Renal cortical epithelial cell (primary cell): ENCODE measurements around the gene NELL1. TPM values are rescaled to one million over a fixed set of nuclear protein-coding genes. Genes with fewer than 3 reads are reported as not detected.

Source experiments
- DNase-seq: peaks from one replicate; pipeline ENCODE4 v3.0.0-alpha.2; 2011; ENCODE audit warnings: low read depth
- total RNA-seq: library from RNA; depleted of rRNA; stranded (reverse); fragments of >200 nt; gene quantifications from 2 replicates; pipeline ENCODE4 v1.2.3, GENCODE V29; 2014

The NELL1 gene
- total RNA-seq, 1 donor from 2014 or later = not detected

DNA sequence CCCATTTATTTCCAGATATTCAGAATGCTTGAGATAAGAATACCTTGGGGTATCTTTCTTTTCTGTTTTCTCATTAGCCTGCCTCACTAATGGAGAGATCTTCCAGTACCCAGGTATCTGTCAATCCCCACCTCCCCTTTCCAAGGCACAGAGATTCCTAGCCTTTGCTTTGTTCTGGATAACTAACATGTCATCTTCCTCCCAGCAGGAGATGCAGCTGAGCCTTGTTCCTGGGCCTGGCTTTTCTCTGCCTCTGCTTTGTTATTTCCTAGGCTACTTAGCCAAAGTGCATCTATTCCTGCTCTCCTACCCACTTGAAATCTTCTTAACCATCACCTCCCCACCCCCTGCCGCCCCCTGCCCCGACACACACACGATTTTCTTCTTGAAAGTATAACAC lies 297.1 kb downstream of the NELL1 start:
- DNase-seq = no peak

DNA sequence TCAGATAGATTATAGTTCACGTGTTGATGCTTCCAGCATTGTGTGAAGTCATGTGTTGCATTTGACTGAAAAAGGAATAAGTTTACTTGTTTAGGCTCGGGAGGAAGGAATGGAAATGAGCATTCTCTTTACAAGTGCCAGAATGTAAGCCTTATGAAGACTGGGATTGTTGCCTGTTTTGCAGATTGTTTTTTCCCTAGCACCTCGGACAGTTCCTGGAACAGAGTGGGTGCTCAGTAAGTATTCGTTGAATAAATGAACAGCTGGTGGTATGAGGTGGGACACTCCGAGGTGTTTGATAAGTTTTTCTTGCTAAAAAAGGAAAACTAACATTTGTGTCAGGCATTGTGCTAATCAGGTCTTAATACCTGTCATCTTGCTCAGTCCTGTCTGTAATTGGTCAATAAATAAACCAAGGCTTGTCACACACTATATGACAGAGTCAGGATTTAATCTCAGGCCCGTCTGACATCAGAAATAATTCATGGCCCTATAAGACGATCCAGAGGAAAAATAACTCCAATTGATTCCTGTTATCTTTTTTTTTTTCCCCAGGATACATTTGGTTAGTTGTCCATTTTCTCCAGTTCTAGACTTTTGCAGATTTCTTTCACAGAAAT lies 304.7 kb downstream of the NELL1 start:
- DNase-seq = no peak

GRCh38 chr11:20980736-20981135 lies 311.4 kb downstream of the NELL1 start:
- DNase-seq = peak; percentile 65

GRCh38 chr11:20990447-20990846 lies 321.1 kb downstream of the NELL1 start:
- peak; percentile 5 for DNase-seq

- no peak for DNase-seq
Observed at GRCh38 chr11:20991471-20991870, 322.1 kb downstream of the NELL1 start.

GRCh38 chr11:21007297-21007696 lies 337.9 kb downstream of the NELL1 start:
- DNase-seq = no peak

DNA sequence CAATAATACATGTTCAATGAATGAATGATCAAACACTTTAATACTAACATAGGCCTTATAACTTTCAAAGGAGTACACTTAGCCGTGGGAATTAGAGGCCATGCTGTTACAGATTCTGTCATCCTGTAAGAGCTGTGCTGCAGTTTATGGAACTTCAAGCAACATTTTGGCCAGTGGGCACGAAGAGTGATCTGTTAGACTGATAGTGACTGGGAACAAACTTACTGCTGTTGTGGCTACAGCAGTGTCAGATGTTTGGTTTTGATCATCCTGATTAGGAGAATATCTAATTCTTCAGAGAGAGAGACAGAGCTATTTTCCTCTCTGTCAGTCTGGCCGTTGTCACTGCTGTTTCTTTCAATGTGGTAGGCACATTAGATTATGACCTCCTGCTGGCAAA lies 348.9 kb downstream of the NELL1 start:
- no peak for DNase-seq

DNA sequence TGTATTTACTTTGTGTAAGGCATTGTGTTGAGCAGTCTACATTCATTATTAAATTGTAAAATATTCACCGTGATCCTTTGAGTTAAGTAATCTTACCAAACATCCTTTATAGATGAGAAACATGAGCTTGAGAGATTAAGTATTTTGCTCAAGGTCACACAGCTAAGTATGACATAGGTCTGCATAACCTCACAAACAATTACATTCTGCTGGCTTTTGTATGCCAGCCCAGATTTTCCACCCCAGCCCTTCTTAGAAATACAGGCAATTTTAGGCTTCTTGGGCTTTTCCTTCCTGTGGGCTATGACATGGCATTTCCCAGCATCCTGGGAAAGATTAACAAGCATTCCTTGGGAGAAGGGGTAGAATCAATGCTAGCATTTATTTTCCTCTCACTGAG lies 357.3 kb downstream of the NELL1 start:
- peak; percentile 46 for DNase-seq

DNA sequence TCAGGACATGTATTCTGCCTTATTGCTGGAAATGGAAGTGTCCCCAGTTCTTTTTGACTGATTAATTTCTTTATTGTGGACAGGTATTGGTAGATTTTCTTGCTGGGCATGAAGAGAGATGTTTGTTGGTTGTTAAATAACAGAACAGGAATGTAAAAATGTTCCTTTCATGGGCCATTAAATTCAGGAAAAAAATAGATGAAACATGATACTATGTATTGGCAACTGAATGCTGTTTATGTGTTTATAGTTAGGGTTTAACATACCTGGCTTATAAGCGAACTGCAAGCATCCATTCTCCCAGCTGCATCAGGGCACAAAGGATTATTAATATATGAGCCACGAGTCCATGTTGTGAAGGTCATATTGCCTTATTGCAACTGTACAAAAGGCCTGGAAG lies 368.5 kb downstream of the NELL1 start:
- peak; percentile 92 for DNase-seq

- peak; percentile 27 for DNase-seq
Observed at GRCh38 chr11:21038801-21039200, 369.4 kb downstream of the NELL1 start.

DNA sequence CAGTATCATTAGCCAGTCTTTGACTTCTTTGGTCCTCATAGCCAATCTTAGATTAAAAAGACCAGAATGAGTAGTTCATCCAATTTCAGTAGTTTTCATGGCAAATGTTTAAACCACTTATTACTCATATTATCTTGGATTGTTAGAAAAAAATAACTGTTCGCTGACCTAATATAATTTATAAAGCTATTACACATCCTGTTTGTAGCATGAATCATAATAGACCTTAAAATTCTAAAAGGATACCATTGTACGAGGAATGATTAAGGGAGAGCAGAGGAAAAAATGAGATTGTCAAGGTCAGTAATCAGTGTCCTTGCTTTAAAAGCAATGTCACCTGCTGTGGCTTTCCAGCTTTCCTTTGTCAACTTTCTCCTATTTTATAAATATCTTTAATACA lies 371.2 kb downstream of the NELL1 start:
- DNase-seq = peak; percentile 27

DNA sequence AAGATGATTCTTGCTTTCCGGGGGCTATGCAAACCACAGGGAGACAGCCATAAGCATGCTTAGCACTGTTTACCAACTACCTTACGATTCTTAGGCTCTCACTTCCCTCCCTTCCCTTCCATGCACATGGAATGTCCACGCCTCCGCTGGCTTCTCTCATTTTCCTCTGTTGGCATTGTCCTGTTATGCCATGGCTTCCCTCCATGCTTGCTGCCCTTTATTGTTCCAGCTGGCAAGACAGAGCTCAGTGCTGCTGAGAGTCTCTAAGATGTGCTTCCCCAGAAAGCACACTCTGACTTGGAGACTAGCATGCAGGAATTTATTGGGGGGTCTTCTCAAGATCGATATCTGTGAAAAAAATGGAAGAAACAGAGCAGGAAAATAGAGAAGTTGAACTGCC lies 379.2 kb downstream of the NELL1 start:
- no peak for DNase-seq

- no peak for DNase-seq
Observed at GRCh38 chr11:21053466-21053865, 384.1 kb downstream of the NELL1 start.

DNA sequence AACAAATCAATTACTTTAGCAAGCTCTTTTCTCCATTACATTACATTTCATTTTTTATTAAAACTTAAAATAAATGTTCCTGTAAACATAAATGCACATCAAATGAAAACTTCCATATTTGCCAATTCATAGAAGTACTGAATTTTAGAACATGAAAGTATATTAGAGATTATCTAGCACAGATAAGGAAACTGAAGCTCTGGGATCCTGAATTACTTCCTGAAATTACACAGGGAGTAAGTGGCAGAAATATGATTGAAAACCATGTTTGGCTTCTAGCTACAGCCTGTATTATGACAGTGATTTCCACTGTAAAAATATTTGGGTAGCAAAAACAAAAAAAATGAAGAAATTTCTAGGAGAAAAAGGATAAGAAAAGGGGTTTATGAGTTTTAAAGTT lies 387.3 kb downstream of the NELL1 start:
- no peak for DNase-seq

DNA sequence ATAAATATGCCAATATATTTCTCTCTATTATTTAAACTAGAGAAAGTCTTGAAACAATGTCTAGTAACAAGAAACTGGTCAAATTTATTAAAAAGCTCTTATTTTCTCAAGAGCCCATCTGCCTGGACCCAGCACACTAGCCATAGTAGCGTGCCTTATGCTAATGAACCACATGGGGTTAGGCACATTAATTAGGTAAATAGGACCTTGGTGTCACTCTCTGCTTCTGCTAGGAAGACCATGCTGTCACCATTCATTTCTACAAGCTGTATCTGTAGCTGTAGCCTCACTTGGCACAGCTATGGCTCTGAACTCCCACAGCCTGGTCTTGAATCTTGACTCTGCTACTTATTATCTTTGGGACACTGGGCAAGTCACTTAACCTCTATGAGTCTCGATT lies 390.5 kb downstream of the NELL1 start:
- no peak for DNase-seq

DNA sequence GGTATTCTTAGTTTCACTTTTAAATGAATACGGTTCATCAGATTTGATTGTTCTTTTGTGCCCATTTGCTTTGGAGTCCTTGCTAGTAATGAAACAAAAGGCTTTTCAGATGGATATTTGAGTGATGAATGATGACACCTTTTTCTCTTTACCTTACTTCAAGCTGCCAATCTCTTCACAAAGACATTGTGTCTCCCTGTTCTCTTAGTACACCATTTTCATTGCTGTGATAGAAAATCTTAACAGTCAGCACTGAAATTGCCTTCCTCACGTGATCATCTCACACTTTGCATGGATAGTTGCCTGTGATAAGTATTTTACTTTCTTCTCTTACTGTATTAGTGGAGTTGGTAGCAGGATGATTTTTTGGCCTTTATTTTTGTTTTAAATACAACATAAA lies 396.6 kb downstream of the NELL1 start:
- DNase-seq = no peak

DNA sequence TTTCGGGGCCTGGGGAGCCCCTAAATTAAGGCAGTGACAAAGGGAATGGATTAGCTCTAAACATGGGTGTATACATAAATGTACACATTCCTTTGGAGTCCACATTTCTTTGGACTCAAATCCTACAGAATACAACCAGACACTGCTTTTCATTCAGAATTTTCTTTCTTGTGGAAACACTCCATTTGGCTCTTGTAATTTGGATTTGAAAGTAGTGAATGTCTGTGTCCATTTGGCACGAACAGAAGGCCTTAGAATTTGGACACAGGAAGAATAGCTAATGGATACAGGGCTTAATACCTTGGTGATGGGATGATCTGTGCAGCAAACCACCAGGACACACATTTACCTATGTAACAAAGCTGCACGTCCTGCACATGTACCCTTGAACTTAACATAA lies 399.5 kb downstream of the NELL1 start:
- no peak for DNase-seq

GRCh38 chr11:21069909-21070308 lies 400.5 kb downstream of the NELL1 start:
- DNase-seq = no peak

DNA sequence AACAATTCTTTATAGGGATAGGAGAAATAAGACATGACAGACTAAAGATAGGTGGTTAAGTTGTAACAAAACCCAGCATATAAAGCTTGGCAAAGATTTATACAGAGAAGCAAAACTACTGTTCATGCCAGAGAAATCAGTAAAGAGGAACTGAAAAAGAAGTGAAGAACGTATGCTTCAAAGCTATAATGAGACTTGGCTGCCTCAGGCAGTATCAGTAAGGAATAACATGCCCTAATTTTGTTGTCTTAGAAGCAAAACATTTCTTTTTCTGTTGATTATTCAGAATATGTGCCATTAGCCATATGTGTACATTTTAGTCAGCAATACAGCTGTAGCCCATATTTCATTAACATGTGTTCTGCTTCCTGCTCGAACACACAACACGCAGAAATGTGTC lies 403.2 kb downstream of the NELL1 start:
- DNase-seq = no peak

GRCh38 chr11:21082853-21083252 lies 413.5 kb downstream of the NELL1 start:
- DNase-seq = peak; percentile 37

DNA sequence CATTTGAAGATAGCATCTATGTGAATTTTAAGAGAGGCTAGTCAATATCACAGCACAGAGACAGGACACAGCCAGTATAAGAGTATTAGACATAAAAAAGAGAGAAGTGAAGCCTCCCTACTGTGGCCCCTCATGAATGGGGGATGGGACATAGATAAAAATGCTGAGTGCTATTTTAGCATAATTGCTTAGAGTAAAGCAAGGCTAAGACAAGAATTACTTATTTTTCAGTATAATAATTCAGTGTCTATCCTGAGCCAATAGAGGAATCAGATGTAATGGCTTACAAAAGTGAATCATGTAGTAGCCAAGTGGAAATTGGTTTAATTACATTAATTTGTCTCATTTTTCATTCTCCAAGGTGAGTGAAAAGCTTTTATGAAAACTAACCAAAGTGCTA lies 419.5 kb downstream of the NELL1 start:
- no peak for DNase-seq

GRCh38 chr11:21104641-21105040 lies 435.3 kb downstream of the NELL1 start:
- DNase-seq = no peak

DNA sequence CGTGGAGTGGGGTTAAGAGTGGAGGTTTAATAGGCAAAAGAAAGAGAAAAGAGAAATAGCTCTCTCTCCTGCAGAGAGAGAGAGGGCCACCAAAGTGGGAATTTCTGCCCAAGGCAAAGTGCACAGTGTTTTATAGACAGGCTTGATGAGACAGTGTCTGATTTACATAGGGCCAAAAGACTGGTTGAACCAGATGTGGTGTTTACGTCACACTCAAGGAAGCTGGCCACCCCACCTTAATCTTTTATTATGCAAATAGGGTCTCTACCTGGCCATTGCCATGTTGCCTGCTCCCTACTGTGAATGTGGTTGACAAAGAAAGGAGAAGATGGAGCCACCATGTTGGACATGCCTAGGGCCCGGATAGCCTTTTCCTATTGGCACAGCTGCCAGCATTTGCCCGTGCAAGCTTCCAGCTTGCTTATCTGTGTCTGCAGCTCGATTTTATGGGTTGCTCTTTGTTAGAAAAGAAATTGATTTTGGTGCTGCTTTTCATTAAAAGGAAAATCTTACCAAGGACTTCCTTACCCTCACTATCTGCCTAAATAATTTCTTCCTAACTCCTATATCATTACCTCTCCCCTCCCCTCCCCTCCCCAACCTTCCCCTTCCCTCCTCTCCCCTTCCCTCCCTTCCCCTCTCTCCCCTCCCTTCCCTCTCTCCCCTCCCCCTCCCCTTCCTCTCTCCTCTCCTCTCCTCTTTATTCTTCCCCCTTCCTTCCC lies 436.0 kb downstream of the NELL1 start:
- no peak for DNase-seq

DNA sequence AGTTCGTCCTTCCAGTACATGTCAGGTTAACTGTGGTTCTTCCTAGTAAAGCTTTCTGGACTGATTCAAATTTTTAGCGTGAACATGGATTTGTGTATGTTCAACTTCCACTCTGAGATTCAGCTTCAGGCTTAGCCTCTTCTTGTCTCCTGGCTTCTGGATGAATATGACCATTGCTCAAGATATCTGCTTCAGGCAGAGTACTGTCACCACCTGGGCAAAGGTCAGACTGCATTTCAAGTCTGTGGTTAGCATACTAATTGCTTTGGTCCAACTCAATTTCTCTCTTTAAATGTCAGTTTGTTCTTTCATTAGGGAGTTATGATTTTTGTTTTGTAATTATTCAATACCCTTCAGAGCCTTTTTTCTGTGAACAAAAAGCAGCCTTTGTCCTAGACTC lies 440.0 kb downstream of the NELL1 start:
- peak; percentile 1 for DNase-seq
